T-helper 2 cell (primary cell): ENCODE results near the gene SLC5A10.

Source experiments
- DNase-seq, 5 experiments: peaks; one replicate each; pipeline versions ENCODE4 v3.0.0 to v3.0.0-alpha.2; 2012 to 2022

Gene SLC5A10

GRCh38 chr17:18986541-18987229, 34.7 kb downstream of the SLC5A10 start:
- DNase-seq = no peak

- DNase-seq = no peak
Observed at GRCh38 chr17:18987230-18987610, 35.3 kb downstream of the SLC5A10 start.

- no peak for DNase-seq
Observed at GRCh38 chr17:18987862-18988545, 36.0 kb downstream of the SLC5A10 start.

DNA sequence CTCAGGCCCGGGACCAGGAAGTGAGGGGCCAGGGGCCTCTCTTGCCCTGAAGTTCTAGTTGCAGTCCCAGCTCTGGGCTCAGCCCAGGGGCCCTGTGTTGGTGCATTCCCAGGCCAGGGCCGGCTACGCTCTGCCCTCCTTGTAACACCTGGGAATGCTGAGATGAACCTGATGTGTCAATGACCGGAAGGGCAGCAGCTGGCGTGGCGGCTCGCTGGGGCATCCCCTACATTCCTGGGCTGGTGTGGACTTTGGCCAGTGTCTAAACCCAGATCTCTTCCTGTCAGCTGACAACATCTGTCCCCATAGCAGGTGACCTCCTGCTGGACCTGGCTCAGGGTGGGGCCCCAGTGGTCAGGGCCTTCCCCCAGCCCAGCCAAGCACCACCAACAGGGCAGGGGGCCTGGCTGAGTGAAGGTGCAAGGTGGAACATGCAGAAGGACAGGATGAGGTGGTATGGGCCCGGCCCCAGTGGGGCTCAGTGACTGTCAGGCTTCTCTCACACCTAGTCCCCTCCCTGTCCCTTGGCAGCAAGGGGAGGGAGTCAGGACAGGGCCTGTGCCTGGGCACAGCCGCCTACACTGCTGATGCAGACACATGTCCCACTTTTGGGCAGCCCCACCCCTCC, 36.7 kb downstream of the SLC5A10 start:
- DNase-seq = no peak

DNA sequence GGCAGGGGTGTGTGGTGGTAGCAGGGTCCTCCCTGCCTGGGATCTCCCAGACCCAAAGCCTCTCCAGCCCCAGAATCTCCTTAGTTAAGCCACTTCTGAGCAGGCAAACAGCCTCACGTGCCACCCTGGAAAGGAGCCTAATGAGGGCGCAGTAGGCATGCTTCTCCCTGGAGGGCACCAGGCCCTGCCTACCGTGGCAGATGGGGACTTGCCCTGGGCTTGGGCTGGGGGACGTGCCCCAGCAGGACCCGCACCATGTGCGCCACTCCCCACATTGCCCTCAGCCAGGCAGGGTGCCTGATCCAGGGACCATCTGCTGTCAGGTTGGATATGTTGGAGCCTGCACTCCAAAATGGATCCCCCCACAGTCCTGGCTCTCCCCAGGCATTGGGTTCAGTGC, 38.4 kb downstream of the SLC5A10 start:
- no peak for DNase-seq

- DNase-seq = no peak
Observed at GRCh38 chr17:18991531-18992315, 39.8 kb downstream of the SLC5A10 start.

- DNase-seq = peak in 2 of 5 experiments; percentile 68 to 91
Observed at GRCh38 chr17:18992454-18993130, 40.6 kb downstream of the SLC5A10 start.

GRCh38 chr17:18993905-18994526, 42.1 kb downstream of the SLC5A10 start:
- no peak for DNase-seq

DNA sequence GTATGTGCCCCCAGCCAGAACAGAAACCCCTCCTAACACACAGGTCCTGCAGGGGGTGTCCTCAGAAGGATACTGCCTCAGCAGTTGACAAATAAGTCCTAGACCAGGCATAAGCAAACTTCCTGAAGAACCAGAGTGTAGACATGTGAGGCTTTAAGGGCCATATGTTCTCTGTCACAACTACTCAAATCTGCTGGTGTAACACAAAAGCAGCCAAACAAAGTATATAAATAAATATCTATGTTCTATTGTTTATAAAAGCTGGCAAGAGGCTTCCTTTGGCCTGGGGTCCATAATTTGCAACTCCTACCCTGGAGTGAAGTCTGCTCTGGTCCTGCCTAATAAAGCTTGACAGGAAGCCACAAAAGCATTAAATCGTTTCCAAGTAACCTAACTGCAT, 42.7 kb downstream of the SLC5A10 start:
- DNase-seq = no peak

GRCh38 chr17:18995220-18995619, 43.3 kb downstream of the SLC5A10 start:
- no peak for DNase-seq

DNA sequence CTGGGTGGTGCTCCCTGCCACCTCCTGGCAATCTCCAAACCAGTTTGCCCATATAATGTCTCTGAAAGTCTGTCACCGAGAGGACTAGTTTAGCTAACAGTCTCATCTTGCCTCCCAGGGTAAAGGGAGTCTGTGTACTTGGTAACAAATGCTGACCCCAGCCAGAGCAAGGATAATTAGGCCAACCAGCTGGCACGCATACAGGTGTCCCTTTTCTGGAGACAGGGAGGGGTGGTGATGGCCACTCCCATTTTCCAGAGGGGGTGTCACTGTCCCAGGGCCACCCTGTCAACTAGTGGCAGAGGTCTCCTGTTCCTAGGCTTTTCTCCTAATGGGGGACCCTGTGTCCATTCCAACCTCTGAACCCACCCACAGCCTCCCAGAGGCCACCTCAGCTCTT, 44.5 kb downstream of the SLC5A10 start:
- DNase-seq = no peak

DNA sequence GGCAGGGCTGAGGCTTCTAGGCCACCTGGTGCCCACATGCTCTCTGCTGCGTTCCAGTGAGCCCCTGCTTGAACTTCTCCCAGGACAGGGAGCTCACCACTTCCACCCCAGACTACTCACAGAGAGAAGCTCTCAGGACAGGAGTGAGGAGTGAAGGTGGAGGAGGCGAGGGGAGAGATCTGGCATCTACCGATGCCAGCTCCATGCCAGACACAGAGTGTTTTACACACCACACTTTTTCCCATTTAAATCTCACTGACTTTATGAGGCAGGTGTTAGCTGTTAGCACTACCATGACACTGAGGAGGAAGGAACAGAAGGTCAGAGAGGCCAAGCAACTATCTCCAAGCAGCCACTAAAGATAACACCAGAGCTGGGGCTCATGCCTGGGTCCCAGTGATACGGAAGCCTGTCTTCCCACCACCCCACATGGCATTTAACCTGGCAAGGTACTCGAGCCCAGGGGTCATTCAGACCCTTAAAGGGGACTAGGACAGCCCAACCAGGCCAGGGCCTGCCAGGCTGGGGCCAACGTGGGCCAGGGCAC, 45.8 kb downstream of the SLC5A10 start:
- DNase-seq = no peak

GRCh38 chr17:18999394-18999793, 47.4 kb downstream of the SLC5A10 start:
- no peak for DNase-seq

GRCh38 chr17:18999911-19000310, 47.9 kb downstream of the SLC5A10 start:
- no peak for DNase-seq

GRCh38 chr17:19000531-19001325, 48.8 kb downstream of the SLC5A10 start:
- DNase-seq = no peak

DNA sequence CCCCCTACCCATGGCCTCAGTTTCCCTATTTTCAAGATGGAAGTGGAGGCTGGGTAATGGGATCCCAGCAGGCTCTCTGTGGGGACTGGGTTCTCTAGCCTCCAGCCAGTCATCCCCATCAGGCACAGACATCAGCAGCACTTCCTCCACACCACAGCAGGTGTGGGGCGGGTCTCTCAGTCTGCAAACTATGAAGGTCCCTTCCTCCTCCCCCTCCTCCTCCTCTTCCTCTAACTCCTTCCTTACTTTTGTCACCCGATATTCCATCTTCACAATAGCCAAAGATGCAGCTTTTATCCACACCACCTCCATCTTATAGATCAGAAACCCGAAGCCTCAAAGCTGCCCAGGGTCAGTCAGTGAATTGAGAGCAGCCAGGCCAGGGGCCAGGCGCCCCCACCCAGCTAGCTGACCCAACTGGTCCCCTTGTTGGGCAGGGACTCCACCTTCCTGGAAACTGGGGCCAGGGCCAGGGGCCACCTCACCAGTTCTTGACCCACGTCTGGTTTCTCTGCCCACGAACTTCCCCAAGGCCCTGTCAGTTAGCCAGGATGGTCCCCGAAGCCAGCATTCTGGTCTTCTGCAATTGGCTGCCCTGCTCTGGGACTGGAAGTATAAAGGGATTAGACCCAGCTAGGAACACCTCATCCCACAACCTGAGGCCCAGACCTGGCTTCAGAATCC, 50.1 kb downstream of the SLC5A10 start:
- peak in 1 of 5 experiments; percentile 14 for DNase-seq

- DNase-seq = peak in 1 of 5 experiments; percentile 19
Observed at GRCh38 chr17:19002805-19003542, 51.0 kb downstream of the SLC5A10 start.

DNA sequence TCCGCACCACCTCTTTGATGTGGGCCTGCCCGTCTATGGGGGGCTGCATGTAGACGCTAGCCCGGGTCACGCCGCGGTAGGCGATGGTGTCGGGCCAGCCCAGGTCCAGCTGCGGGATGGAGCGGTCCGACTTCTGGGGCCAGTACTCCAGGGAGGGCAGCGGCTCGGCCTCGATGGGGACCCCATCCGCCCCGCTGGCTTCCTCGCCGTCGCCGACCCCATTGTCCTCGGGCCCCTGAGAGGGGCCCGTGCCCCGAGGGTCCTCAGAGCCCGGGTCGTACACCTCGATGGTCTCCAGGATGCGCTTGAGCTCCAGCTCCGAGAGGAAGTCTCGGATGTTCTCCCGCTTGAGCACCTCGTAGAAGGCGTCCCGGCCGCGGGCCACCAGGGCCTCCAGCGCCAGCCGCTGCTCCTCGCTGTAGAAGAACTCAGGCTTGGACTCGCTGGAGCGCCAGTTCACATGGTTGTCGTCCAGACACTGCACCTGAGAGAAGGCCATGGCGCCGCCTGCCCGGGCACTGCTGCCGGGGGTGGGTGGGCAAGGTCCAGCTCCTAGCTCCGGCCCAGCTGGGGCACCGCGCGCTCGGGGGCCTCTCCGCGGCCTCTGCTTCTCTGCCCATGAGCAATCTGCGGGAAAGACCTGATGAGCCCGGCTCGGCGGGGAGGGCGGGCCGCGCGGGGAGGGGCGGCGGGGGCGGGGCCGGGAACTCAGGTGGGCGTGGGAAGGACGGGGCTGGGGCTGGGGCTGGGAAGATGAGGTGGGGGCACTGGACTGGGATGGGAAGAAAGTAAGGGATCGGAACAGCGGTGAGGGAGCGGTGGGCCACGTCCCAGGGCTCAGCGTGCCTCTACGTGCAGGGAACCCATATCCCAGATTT, 51.8 kb downstream of the SLC5A10 start:
- DNase-seq = peak in 2 of 5 experiments; percentile 19 to 39
